GM23338 (cell line): ENCODE results near the gene SLC25A29. TPM values are rescaled to one million over a fixed set of nuclear protein-coding genes. Genes with fewer than 3 reads are reported as not detected.

ENCODE experiments used
- ATAC-seq: fragments of 200-7000 bp; cut with Tn5 transposase; 3 replicates; pipeline ENCODE4 v1.9.1; 2020
- DNase-seq: peaks from one replicate; pipeline ENCODE4 v3.0.0-alpha.2; 2015; ENCODE audit warnings: low spot score
- H2AFZ ChIP-seq: fragments of 200-600 bp; sonication (generic); 2 replicates; pipeline ENCODE4 v1.8.0; 2016; ENCODE audit warnings: antibody characterized with exemption, mild to moderate bottlenecking, moderate library complexity
- H3F3A ChIP-seq: fragments of 200-600 bp; sonication (generic); replicated peaks from 2 replicates; pipeline ENCODE4 v1.8.0; 2017; ENCODE audit warnings: antibody characterized with exemption, mixed run types, low read depth
- H3K27ac ChIP-seq: fragments of 200-600 bp; sonication (generic); 2 replicates; pipeline ENCODE4 v1.6.1; 2016; ENCODE audit warnings: low read depth
- H3K27me3 ChIP-seq: fragments of 200-600 bp; sonication (generic); 2 replicates; pipeline ENCODE4 v1.8.0; 2016; ENCODE audit warnings: mild to moderate bottlenecking, mixed run types, moderate library complexity; ENCODE audit not compliant: insufficient read depth
- H3K36me3 ChIP-seq: fragments of 200-600 bp; sonication (generic); 2 replicates; pipeline ENCODE4 v1.8.0; 2016; ENCODE audit warnings: mild to moderate bottlenecking; ENCODE audit not compliant: insufficient read depth
- H3K4me1 ChIP-seq: fragments of 200-600 bp; sonication (generic); 2 replicates; pipeline ENCODE4 v1.8.0; 2016; ENCODE audit warnings: mild to moderate bottlenecking, moderate library complexity; ENCODE audit not compliant: insufficient read depth
- H3K4me2 ChIP-seq: fragments of 200-600 bp; sonication (generic); 2 replicates; pipeline ENCODE4 v1.7.1; 2017; ENCODE audit warnings: mixed run types
- H3K4me3 ChIP-seq: fragments of 200-600 bp; sonication (generic); 2 replicates; pipeline ENCODE4 v1.6.1; 2016; ENCODE audit warnings: mixed run types
- H3K79me2 ChIP-seq: fragments of 200-600 bp; sonication (generic); replicated peaks from 2 replicates; pipeline ENCODE4 v1.8.0; 2017; ENCODE audit warnings: mild to moderate bottlenecking; ENCODE audit not compliant: insufficient read depth
- H3K9me2 ChIP-seq: fragments of 200-600 bp; sonication (generic); 2 replicates; pipeline ENCODE4 v1.8.0; 2017; ENCODE audit not compliant: insufficient read depth
- H4K20me1 ChIP-seq: fragments of 200-600 bp; sonication (generic); replicated peaks from 2 replicates; pipeline ENCODE4 v1.8.0; 2017; ENCODE audit warnings: mild to moderate bottlenecking; ENCODE audit not compliant: insufficient read depth
- H3K27ac Mint-ChIP-seq: 2 replicates; pipeline ENCODE4 v1.8.0; 2020; ENCODE audit warnings: inconsistent platforms, mild to moderate bottlenecking, moderate library complexity, mixed read lengths
- H3K27me3 Mint-ChIP-seq: 3 replicates; pipeline ENCODE4 v1.8.0; 2022; ENCODE audit warnings: low read depth, mild to moderate bottlenecking, moderate library complexity, mixed read lengths, inconsistent platforms; ENCODE audit not compliant: insufficient read depth, poor library complexity
- H3K36me3 Mint-ChIP-seq: 3 replicates; pipeline ENCODE4 v1.8.0; 2021; ENCODE audit warnings: low read depth, mild to moderate bottlenecking, inconsistent platforms, moderate library complexity, mixed read lengths
- H3K4me1 Mint-ChIP-seq: 3 replicates; pipeline ENCODE4 v1.8.0; 2020; ENCODE audit warnings: mild to moderate bottlenecking, inconsistent platforms, mixed read lengths
- H3K4me3 Mint-ChIP-seq: 3 replicates; pipeline ENCODE4 v1.8.0; 2021; ENCODE audit warnings: moderate library complexity, mild to moderate bottlenecking, inconsistent platforms, mixed read lengths
- H3K9me3 Mint-ChIP-seq: 3 replicates; pipeline ENCODE4 v1.8.0; 2020; ENCODE audit warnings: moderate library complexity, mild to moderate bottlenecking, inconsistent platforms, mixed read lengths
- EZH2 ChIP-seq: fragments of 200-600 bp; sonication (generic); IDR thresholded peaks from one replicate; pipeline ENCODE4 v1.8.0; 2017; ENCODE audit warnings: antibody characterized with exemption, mild to moderate bottlenecking, low read depth; ENCODE audit not compliant: unreplicated experiment
- EZH2phosphoT487 ChIP-seq: fragments of 200-600 bp; sonication (generic); IDR thresholded peaks from one replicate; pipeline ENCODE4 v1.8.1; 2018; ENCODE audit warnings: antibody characterized with exemption; ENCODE audit not compliant: unreplicated experiment
- JUNB ChIP-seq: IDR thresholded peaks from one replicate; pipeline ENCODE4 v1.6.1; 2016; ENCODE audit warnings: antibody characterized with exemption; ENCODE audit not compliant: unreplicated experiment
- NANOG ChIP-seq: IDR thresholded peaks from 2 replicates; pipeline ENCODE4 v1.6.1; 2016; ENCODE audit warnings: antibody characterized with exemption, borderline replicate concordance
- POLR2AphosphoS5 ChIP-seq: IDR thresholded peaks from 2 replicates; pipeline ENCODE4 v1.6.1; 2016; ENCODE audit warnings: antibody characterized with exemption, low read depth
- ZNF114 ChIP-seq: fragments of 250-450 bp; sonication (Bioruptor Pico); IDR thresholded peaks from 2 replicates; pipeline ENCODE4 v1.5.0; 2020; ENCODE audit warnings: mild to moderate bottlenecking, moderate library complexity
- ZNF331 ChIP-seq: fragments of 250-450 bp; sonication (Bioruptor Pico); IDR thresholded peaks from 2 replicates; pipeline ENCODE4 v1.5.0; 2020; ENCODE audit warnings: low read depth, mild to moderate bottlenecking, moderate library complexity
- polyA plus RNA-seq: library from polyadenylated mRNA; unstranded; fragments of >200 nt; fragmentation: Nextera tagmentation; extraction: Ambion mirVana; gene quantifications from 2 replicates; pipeline ENCODE4 v1.2.1, GENCODE V29; 2016
- total RNA-seq: library from RNA; depleted of rRNA; stranded (reverse); fragments of >200 nt; shearing (Covaris generic); gene quantifications from 2 replicates; pipeline ENCODE4 v1.2.3, GENCODE V29; 2014
- TF ChIP-seq, protein P1 (sequence below): IDR thresholded peaks from 2 replicates; pipeline ENCODE4 v1.6.1; 2016; ENCODE audit warnings: antibody characterized with exemption
- TF ChIP-seq, protein P2 (sequence below): IDR thresholded peaks from one replicate; pipeline ENCODE4 v1.6.1; 2018; ENCODE audit warnings: antibody characterized with exemption; ENCODE audit not compliant: unreplicated experiment
- TF ChIP-seq, protein P3 (sequence below): fragments of 250-450 bp; sonication (Bioruptor Pico); IDR thresholded peaks from 2 replicates; pipeline ENCODE4 v1.5.0; 2020; ENCODE audit warnings: mild to moderate bottlenecking, moderate library complexity

The SLC25A29 gene
- total and polyA plus RNA-seq, 2 experiments from 2014 or later = 65.6 to 206 TPM

DNA sequence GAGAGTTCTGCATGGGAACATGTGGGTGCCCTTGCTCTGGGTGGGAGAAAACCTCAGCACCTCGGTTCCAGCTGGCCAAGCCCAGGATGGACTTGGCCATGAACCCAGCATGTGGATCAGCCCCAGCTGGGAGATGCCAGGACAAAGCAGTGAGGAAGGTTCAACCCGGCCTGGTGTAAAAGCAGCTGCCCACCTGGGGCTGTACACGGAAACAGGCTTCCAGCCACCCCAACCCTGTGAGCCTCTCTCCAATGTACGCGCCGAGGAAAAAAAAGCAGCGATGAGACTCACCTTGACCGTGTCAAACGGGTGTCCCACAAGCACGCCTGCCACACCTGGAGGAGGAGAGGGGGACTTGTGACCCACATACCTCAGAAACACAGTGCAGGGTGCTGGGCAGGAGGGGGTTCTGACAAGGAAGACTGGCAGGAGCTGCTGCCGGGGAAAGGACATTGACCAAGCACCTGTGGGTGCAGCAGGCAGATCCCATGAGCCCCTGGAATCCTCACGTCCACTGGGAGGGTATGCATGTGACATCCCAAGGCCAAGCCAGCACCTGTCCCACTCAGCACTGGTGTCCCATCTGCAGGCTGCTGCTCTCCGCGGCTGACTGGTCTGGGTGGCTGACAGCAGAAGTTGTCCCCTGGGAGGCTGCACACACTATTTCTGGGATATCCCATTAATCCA lies 7.5 kb downstream of the SLC25A29 start (continued):
- TF ChIP-seq, protein P1, sequence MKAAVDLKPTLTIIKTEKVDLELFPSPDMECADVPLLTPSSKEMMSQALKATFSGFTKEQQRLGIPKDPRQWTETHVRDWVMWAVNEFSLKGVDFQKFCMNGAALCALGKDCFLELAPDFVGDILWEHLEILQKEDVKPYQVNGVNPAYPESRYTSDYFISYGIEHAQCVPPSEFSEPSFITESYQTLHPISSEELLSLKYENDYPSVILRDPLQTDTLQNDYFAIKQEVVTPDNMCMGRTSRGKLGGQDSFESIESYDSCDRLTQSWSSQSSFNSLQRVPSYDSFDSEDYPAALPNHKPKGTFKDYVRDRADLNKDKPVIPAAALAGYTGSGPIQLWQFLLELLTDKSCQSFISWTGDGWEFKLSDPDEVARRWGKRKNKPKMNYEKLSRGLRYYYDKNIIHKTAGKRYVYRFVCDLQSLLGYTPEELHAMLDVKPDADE = no peak
- TF ChIP-seq ZNF331 (CRISPR knock-in tag) (no peak), NANOG (no peak), JUNB (no peak)

DNA sequence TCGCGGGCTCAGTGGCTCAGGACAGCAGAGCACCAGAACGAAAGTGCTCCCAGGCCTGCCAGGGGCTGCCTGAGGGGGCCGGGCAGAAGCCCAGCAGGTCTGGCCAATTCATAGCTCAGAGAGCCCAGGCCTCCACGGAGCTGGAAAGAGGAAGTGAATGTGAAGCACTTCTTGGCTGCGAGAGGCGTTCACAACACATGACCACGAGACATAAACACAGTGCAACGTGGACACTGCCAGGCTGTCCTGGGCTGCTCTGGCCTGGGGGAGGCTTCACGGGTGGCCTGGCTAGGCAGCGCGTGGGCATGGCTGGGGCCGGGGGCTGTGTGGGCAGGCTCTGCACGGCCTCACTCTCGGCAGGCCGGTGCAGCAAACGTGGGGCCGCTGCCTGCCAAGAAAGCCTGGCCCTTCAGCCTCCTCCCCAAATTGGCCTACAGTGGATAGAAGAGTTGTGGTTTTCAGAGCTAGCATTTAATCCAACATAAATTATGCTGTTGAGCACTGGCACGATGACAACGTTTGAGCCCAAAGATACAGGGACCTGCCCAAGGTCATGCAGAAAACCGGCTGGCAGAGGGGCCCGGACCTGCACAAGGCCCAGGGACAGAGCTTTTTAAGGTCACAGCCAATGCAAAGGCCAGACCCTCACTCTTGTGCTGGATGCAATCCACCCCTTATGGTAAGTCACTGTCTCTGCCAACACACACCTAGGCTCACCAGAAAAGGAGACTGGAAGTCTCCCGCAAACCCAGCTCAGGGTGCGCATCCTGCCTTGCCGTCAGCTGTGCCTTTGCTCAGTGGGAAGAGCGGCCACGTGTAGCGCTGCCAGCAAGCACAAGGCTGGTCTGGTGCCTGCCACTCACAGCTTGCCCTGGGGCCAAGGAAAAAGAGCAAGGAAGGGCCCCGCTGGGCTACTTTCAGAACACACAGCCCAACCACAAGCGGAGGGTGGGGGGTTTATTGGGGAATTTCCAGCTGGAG lies 8.6 kb downstream of the SLC25A29 start:
- Mint-ChIP-seq H3K27ac (no peak overlapping the region), H3K27me3 (peaks cover 11% of the 10 kb centered on the region), H3K36me3 (peaks cover 45% of the 10 kb centered on the region), H3K4me3 (no peak overlapping the region), H3K4me1 (peaks cover 1% of the 10 kb centered on the region; the same call in 2 of the 3 replicates), H3K9me3 (no peaks in the 10 kb centered on the region)
- peaks cover 35% of the 10 kb centered on the region for H3K79me2 ChIP-seq
- H3K27me3 ChIP-seq = no peaks in the 10 kb centered on the region
- no peak overlapping the region for H3K4me3 ChIP-seq
- no peaks in the 10 kb centered on the region for H3K36me3 ChIP-seq
- no peak overlapping the region for H2AFZ ChIP-seq
- H3K4me2 ChIP-seq = no peak overlapping the region
- H3K9me2 ChIP-seq = no peaks in the 10 kb centered on the region
- peaks cover 51% of the 10 kb centered on the region for H4K20me1 ChIP-seq
- H3K4me1 ChIP-seq = no peaks in the 10 kb centered on the region
- ATAC-seq = no peak; the same call in 2 of the 3 replicates
- no peak for DNase-seq
- H3F3A ChIP-seq = 0 out of 2 replicates have a peak, but pooled peaks cover 9% of the 10 kb centered on the region
- no peak overlapping the region for H3K27ac ChIP-seq
- no peak for TF ChIP-seq EZH2phosphoT487
- TF ChIP-seq JUNB = no peak
- TF ChIP-seq POLR2AphosphoS5 = no peak
- TF ChIP-seq, protein P2, sequence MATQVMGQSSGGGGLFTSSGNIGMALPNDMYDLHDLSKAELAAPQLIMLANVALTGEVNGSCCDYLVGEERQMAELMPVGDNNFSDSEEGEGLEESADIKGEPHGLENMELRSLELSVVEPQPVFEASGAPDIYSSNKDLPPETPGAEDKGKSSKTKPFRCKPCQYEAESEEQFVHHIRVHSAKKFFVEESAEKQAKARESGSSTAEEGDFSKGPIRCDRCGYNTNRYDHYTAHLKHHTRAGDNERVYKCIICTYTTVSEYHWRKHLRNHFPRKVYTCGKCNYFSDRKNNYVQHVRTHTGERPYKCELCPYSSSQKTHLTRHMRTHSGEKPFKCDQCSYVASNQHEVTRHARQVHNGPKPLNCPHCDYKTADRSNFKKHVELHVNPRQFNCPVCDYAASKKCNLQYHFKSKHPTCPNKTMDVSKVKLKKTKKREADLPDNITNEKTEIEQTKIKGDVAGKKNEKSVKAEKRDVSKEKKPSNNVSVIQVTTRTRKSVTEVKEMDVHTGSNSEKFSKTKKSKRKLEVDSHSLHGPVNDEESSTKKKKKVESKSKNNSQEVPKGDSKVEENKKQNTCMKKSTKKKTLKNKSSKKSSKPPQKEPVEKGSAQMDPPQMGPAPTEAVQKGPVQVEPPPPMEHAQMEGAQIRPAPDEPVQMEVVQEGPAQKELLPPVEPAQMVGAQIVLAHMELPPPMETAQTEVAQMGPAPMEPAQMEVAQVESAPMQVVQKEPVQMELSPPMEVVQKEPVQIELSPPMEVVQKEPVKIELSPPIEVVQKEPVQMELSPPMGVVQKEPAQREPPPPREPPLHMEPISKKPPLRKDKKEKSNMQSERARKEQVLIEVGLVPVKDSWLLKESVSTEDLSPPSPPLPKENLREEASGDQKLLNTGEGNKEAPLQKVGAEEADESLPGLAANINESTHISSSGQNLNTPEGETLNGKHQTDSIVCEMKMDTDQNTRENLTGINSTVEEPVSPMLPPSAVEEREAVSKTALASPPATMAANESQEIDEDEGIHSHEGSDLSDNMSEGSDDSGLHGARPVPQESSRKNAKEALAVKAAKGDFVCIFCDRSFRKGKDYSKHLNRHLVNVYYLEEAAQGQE = no peak
- TF ChIP-seq, protein P3, sequence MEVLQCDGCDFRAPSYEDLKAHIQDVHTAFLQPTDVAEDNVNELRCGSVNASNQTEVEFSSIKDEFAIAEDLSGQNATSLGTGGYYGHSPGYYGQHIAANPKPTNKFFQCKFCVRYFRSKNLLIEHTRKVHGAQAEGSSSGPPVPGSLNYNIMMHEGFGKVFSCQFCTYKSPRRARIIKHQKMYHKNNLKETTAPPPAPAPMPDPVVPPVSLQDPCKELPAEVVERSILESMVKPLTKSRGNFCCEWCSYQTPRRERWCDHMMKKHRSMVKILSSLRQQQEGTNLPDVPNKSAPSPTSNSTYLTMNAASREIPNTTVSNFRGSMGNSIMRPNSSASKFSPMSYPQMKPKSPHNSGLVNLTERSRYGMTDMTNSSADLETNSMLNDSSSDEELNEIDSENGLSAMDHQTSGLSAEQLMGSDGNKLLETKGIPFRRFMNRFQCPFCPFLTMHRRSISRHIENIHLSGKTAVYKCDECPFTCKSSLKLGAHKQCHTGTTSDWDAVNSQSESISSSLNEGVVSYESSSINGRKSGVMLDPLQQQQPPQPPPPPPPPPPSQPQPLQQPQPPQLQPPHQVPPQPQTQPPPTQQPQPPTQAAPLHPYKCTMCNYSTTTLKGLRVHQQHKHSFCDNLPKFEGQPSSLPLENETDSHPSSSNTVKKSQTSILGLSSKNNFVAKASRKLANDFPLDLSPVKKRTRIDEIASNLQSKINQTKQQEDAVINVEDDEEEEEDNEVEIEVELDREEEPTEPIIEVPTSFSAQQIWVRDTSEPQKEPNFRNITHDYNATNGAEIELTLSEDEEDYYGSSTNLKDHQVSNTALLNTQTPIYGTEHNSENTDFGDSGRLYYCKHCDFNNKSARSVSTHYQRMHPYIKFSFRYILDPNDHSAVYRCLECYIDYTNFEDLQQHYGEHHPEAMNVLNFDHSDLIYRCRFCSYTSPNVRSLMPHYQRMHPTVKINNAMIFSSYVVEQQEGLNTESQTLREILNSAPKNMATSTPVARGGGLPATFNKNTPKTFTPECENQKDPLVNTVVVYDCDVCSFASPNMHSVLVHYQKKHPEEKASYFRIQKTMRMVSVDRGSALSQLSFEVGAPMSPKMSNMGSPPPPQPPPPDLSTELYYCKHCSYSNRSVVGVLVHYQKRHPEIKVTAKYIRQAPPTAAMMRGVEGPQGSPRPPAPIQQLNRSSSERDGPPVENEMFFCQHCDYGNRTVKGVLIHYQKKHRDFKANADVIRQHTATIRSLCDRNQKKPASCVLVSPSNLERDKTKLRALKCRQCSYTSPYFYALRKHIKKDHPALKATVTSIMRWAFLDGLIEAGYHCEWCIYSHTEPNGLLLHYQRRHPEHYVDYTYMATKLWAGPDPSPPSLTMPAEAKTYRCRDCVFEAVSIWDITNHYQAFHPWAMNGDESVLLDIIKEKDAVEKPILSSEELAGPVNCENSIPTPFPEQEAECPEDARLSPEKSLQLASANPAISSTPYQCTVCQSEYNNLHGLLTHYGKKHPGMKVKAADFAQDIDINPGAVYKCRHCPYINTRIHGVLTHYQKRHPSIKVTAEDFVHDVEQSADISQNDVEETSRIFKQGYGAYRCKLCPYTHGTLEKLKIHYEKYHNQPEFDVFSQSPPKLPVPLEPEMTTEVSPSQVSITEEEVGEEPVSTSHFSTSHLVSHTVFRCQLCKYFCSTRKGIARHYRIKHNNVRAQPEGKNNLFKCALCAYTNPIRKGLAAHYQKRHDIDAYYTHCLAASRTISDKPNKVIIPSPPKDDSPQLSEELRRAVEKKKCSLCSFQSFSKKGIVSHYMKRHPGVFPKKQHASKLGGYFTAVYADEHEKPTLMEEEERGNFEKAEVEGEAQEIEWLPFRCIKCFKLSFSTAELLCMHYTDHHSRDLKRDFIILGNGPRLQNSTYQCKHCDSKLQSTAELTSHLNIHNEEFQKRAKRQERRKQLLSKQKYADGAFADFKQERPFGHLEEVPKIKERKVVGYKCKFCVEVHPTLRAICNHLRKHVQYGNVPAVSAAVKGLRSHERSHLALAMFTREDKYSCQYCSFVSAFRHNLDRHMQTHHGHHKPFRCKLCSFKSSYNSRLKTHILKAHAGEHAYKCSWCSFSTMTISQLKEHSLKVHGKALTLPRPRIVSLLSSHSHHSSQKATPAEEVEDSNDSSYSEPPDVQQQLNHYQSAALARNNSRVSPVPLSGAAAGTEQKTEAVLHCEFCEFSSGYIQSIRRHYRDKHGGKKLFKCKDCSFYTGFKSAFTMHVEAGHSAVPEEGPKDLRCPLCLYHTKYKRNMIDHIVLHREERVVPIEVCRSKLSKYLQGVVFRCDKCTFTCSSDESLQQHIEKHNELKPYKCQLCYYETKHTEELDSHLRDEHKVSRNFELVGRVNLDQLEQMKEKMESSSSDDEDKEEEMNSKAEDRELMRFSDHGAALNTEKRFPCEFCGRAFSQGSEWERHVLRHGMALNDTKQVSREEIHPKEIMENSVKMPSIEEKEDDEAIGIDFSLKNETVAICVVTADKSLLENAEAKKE (CRISPR knock-in tag) = no peak
- TF ChIP-seq, protein P1 = no peak
- no peak for TF ChIP-seq ZNF331 (CRISPR knock-in tag)
- TF ChIP-seq ZNF114 (CRISPR knock-in tag) = no peak
- TF ChIP-seq EZH2 = no peak
